GM21825 (cell line): ENCODE data around the gene LNX1.

Experiments
- ATAC-seq: cut with Tn5 transposase; IDR thresholded peaks from one replicate; pipeline ENCODE4 v1.9.1; 2021; ENCODE audit warnings: mild to moderate bottlenecking, moderate library complexity; ENCODE audit not compliant: unreplicated experiment

LNX1 gene

GRCh38 chr4:53591372-53591892 lies at the start of gene LNX1:
Gene LNX1 (minus strand): TSS chr4:53591486. CDS start chr4:53574002, 17,484 bp downstream.
- ATAC-seq = no peak

- ATAC-seq = peak; percentile 73
Observed at GRCh38 chr4:53640576-53641453, 49.5 kb upstream of the LNX1 start.

- ATAC-seq = no peak
Observed at GRCh38 chr4:53638919-53639318, 47.6 kb upstream of the LNX1 start.

GRCh38 chr4:53637348-53637747 lies 46.1 kb upstream of the LNX1 start:
- no peak for ATAC-seq

GRCh38 chr4:53635697-53636483 lies 44.6 kb upstream of the LNX1 start:
- ATAC-seq = no peak

GRCh38 chr4:53633608-53634007 lies 42.3 kb upstream of the LNX1 start:
- ATAC-seq = no peak

GRCh38 chr4:53629296-53629695 lies 38.0 kb upstream of the LNX1 start:
- no peak for ATAC-seq

- ATAC-seq = no peak
Observed at GRCh38 chr4:53626491-53626890, 35.2 kb upstream of the LNX1 start.

- ATAC-seq = no peak
Observed at GRCh38 chr4:53625888-53626287, 34.6 kb upstream of the LNX1 start.

- no peak for ATAC-seq
Observed at GRCh38 chr4:53622739-53623151, 31.5 kb upstream of the LNX1 start.

- ATAC-seq = no peak
Observed at GRCh38 chr4:53620956-53621355, 29.7 kb upstream of the LNX1 start.

- no peak for ATAC-seq
Observed at GRCh38 chr4:53619431-53619830, 28.1 kb upstream of the LNX1 start.

GRCh38 chr4:53618321-53618720 lies 27.0 kb upstream of the LNX1 start:
- no peak for ATAC-seq

GRCh38 chr4:53617101-53617680 lies 25.9 kb upstream of the LNX1 start:
- ATAC-seq = no peak

- ATAC-seq = no peak
Observed at GRCh38 chr4:53616219-53616618, 24.9 kb upstream of the LNX1 start.

GRCh38 chr4:53614591-53614990 lies 23.3 kb upstream of the LNX1 start:
- ATAC-seq = no peak

GRCh38 chr4:53613428-53613827 lies 22.1 kb upstream of the LNX1 start:
- ATAC-seq = no peak

- ATAC-seq = no peak
Observed at GRCh38 chr4:53608649-53609048, 17.4 kb upstream of the LNX1 start.

GRCh38 chr4:53608242-53608641 lies 17.0 kb upstream of the LNX1 start:
- no peak for ATAC-seq

- ATAC-seq = no peak
Observed at GRCh38 chr4:53605783-53606182, 14.5 kb upstream of the LNX1 start.

GRCh38 chr4:53602390-53602789 lies 11.1 kb upstream of the LNX1 start:
- ATAC-seq = no peak
